Forelimb muscle (tissue), 1 donor: ENCODE measurements around the gene BRICD5. TPM values are rescaled to one million over a fixed set of nuclear protein-coding genes. Genes with fewer than 3 reads are reported as not detected.

Source experiments
- DNase-seq: peaks from one replicate; pipeline ENCODE4 v3.0.0-alpha.2; 2013; ENCODE audit warnings: low read depth
- polyA plus RNA-seq: library from polyadenylated mRNA; unstranded; fragments of 120-200 nt; gene quantifications from one replicate; pipeline ENCODE4 v1.2.1, GENCODE V29; 2013; ENCODE audit not compliant: insufficient read length

Gene BRICD5
- polyA plus RNA-seq, 1 donor: 6.2 TPM

DNA sequence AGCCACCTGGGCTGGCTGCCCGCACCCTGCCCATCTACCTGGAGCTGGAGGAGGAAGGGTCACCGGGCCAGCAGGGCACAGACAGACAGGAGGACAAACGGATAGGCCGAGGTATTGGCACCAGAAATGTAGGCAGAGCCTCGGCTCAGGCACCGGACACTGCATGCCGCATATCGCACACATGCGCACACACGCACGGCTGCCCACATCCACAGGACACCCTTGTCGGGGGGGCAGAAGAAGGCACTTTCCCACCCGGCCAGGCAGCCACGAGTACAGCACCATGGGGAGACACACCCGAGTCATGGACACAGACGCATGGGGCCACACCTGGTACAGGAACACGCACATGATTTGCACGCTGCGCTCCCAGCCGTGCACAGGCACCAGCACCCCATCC is 28.7 kb downstream of the BRICD5 start:
- no peak for DNase-seq

DNA sequence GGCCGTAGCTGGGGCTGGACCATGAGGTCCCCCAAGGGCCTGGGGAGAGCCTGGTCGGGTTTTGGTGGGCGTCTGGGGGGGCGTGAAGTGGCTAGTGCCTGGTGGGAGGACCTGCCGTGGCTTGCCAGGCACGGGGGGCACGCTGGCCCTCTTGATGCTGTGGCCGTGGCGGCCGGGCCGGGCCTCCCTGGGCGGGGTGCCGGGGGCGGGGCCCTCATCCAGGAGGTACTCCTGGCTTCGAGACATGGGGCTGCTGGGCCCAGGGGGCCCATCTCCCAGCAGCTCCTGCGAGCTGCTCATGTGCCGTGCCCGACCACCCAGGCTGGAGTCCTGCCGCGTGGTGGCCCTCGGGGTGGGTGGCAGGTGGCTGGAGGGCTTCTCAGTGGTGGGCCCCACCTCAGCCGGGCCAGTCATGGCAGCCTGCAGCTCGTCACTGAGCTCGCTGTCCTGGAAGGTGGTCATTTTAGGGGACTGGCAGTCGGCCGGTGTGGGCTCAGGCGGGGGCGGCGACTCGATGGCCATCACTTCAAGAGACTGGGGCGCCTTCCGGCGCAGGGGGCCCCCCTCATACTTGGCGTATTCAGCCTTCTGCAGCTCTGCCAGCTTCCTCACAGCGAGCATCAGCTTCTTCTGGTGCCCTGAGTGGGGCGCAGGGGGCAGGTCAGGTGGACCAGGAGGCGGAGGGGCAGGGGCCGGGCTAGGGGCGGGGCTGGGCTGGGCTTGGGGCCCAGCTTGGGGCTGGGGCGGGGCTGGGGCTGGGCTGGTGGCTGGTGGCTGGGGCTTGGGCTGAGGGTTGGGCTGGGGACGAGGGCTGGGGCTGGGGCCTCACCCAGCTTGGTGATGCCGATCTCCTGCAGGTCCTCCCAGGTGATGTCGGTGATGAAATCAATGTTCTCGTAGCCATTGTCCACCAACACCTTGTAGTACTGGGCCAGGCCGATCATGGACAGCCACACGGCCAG is 29.4 kb downstream of the BRICD5 start:
- no peak for DNase-seq

DNA sequence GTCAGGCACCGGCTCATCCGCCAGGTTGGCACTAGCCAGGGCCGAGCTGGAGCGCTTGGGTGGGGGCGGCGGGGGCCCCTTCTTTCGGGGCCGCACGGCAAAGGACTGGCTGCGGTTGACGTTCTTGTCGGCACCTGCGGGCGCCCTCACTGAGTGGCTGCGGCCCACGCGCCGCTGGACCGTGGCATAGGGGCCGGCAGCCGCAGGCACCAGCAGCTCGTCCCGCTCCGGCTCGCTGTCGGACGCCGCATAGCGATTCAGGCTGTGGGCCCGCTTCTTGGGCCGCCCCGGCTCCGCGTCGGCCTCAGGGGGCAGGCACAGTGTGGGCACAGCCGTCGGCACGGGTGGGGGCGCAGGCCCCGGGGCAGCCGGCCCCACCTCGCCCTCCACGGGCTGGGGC is 30.2 kb downstream of the BRICD5 start:
- no peak for DNase-seq

DNA sequence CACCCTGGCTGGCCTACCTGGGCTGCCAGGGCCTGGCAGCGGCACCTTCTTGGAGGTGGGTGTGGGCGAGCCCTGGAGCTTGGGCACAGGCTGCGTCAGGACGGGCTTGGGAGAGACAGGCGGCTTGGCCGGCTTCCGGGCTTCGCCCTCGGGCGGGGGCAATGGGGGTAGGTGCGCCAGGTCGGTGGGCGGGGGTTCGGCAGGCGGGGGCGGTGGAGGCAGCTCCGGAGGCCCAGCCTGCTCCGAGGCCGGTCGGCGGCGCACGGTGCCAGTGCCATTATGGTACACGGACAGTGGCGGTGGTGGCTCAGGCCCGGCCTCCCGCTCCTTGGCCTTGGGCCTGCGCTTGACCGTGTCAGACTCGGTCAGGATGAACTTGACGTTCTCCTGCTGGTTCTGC is 31.1 kb downstream of the BRICD5 start:
- DNase-seq: no peak

DNA sequence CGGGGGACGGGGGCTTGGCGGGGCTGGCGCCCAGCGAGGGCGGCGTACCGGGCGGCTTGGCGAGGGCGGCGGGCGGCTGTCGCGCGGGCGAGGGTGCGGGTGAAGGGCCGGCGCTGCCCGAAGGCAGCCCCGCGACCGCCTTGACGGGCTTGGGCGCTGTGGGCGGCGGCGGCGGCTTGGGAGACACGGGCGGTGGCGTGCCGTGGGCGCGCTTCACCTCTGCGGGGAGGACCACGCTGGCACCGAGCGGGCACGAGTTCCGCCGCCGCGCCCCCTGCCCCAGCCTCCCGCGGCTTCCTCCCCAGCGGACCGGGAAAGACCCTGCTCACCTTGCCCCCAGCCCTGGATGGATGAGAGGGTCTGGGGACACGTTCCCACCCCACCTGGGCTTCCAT is 31.6 kb downstream of the BRICD5 start:
- DNase-seq: no peak

DNA sequence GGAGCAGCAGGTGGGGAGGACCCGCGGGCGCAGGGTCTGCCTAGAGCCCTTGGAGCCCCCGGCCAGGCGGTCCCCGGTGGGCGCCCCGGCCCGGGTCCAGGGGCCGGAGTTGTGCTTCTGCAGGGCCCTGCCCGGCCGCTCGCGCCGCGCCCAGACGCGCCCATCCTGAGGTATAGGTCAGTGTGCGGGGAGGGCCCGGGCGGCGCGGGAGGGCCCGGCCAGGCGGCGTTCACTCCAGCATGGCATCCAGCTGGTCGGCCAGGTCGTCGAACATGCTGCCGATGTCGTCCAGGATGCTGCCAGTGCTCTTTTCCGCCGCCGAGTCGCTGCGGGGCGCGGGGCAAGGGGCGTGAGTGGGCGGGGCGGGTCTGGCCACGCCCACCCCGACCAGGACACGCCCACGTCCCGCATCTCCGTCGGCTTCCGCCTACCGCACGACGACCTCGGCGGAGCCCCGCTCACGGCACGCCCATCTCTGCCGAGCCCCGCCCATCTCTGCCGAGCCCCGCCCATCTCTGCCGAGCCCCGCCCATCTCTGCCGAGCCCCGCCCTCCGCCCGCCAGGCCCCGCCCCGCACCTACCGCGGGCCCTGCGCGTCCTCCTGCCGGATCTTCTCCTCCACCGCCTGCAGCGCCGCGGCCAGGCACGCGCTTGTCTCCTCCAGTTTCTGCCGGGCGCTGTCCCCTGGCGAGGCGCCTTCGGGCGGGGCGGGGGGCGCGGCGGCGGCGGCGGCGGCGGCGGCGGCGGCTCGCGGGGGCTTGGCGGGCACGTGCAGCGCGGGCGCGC is 32.1 kb downstream of the BRICD5 start:
- DNase-seq: no peak

DNA sequence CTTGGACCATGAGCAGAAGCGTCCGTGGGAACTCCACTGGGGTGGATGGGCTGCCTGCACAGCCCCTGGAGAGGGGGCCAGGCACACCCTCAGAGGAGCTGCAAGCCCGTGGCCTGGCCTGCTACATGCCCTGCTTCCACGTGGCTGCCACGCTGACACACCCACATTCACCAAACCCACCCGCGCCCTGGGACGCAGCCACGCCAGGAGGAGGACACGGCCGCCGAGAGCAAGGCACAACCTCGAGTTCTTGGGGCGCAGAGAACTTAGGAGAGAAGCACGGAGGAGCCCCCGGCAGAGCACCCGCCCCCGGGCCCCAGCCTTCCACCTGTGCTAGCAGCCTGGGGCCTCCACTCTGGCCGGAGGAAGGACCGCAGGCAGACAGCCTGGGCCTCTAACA is 33.1 kb downstream of the BRICD5 start:
- no peak for DNase-seq

DNA sequence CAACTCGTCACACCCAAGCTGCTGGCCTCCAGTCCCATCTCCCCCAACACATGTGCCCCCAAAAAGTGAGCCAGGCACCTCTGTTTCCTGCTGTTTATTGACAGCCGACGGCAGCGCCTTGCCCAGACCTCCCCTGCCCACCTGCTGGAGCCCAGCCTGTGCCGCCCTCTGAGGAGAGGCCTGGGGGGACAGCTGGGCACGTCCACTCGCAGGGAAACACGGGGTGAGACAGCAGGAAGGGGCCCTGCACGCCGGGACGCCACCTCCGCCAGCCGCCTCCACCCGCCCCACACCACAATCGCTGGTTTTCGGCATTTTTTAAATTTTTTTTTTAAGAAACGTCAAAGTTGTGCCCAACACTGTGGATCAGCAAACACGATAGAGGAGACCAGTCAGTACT is 33.6 kb downstream of the BRICD5 start:
- DNase-seq: no peak

DNA sequence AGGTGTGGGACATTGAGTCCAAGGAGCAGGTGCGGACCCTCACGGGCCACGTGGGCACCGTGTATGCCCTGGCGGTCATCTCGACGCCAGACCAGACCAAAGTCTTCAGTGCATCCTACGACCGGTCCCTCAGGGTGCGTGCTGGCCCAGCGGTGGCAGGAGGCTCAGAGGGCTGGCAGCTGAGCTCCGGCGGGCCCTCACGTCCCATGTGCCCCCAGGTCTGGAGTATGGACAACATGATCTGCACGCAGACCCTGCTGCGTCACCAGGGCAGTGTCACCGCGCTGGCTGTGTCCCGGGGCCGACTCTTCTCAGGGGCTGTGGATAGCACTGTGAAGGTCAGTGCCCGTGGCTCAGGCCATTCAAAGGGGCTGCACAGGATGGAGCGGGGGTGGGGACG is 34.6 kb downstream of the BRICD5 start:
- no peak for DNase-seq

DNA sequence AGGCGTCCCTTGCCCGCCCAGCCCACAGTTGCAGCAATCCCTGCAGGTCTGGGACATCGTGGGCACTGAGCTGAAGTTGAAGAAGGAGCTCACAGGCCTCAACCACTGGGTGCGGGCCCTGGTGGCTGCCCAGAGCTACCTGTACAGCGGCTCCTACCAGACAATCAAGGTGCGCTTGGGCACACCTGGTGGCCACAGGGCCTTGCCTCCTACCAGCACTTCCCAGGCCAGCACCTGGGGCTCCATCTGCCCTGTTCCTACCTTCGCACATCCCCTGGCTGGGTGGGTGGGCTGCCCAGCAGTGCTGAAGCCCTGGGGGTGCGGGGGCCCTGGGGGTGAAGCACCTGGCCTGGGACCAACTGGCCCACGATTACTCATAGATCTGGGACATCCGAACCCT is 35.2 kb downstream of the BRICD5 start:
- DNase-seq: no peak

DNA sequence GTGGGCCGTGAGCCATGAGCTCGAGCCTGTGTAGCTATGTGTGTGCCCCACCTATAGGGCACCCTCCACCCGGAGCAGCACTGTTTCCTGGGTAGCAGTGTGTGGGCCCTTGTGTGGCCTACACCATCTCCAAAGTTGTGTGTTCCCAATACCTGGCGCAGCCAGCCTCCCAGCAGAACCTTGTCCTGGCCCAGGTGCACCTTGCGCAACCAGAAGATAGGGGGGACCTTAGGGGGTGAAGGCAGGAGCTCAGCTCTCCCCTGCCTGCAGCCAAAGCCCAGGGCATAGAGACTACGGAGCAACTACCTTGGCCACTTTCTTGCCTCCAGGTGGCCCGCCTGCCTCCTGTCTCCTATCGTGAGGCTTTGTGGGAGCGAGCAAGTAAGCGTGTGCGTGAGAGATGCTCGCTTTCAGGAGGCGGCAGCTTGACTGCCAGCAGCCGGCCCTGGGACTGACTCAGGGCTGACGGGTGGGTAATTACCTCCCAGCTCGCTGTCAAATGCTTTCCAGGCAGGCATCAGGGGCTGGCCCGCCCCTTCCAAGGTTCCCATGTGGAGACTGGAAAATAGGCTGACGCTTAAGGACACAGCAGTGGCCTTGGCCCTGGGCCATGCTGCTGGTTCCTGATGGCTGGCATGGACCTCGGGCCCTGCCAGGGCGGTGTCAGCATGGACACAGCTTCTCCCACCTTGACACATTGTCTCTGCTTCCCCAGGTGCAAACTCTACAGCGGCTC is 36.1 kb downstream of the BRICD5 start:
- no peak for DNase-seq

DNA sequence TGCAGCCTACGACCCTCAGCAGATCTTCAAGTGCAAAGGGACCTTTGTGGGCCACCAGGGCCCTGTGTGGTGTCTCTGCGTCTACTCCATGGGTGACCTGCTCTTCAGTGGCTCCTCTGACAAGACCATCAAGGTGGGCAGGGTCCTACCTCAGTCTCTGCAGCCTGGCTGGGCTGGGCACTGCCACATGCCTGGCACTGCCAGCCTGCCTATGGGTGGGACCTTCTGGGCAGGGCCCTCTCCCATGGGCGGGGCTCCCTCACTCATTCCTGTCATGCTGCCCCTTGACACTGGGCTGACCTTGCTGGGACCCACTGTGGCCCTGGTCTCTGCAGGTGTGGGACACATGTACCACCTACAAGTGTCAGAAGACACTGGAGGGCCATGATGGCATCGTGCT is 36.7 kb downstream of the BRICD5 start:
- DNase-seq: no peak

DNA sequence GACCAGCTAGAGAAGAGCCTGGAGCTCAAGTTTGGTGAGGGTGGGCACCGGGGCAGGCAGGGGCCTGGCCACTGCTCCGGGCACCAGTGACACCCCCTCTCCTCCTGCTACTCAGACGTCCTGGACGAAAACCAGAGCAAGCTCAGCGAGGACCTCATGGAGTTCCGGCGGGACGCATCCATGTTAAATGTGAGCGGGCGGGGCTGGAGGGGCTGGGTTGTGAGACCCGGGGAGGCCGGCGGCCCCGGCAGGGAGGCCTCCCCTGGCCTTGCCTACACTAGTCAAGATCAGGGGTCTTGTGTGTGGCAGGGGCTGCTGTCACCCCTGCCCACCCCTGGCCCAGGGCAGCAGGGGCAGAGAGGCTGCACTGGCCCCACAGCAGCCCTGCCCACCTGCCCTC is 37.3 kb downstream of the BRICD5 start:
- no peak for DNase-seq

DNA sequence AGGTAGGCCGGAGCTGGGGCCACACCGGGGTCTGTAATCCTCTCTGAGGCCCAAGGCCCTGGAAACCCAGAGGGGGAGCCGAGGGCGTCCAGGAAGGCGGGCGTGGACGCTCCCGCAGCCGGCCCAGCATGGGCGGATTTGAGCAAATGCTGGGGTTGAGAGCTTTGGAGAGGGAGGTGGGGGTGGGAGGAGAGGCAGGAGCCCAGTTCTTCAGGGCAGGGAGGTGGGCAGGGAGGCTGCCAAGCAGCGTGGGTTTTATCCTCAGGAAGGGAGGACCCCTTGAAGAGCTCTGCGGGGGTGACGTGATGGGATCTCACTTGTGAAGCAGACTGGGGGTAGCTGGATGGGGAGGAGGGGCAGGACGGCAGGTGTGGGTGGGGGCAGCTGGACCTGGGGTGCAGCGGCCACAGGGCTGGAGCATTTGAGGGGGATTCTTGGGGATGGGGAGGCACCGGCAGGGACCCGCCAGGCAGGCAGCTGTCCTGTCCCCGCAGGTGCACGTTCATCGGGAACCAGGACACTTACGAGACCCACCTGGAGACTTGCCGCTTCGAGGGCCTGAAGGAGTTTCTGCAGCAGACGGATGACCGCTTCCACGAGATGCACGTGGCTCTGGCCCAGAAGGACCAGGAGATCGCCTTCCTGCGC is 37.9 kb downstream of the BRICD5 start:
- DNase-seq: no peak

DNA sequence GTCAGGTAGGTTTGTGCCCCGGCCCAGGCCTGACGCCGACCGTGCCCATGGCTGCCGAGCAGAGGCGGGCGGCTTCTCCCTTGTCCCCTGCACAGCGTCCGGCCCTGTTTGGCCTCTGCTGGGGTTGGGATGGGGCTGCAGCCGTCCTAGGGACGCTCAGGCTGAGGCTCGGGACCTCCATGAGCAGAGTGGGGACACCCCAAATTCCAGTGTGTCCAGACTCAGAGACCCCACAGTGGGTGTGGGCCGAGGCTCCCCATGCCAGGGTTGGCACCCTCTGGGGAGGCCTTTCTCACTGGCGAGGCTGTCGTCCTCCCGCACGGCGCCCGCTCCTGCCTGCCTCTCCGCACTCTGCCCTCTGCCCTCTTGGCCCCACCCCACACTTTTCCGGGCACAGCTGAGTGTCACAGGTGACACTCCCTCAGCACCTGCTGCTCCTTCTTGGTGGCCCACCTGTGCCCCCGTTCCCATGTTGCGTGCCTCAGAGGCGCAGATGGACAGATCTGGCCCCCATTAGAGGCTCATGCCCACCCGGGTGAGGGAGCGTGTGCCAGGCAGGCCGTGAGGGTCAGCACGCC is 39.0 kb downstream of the BRICD5 start:
- DNase-seq: no peak

DNA sequence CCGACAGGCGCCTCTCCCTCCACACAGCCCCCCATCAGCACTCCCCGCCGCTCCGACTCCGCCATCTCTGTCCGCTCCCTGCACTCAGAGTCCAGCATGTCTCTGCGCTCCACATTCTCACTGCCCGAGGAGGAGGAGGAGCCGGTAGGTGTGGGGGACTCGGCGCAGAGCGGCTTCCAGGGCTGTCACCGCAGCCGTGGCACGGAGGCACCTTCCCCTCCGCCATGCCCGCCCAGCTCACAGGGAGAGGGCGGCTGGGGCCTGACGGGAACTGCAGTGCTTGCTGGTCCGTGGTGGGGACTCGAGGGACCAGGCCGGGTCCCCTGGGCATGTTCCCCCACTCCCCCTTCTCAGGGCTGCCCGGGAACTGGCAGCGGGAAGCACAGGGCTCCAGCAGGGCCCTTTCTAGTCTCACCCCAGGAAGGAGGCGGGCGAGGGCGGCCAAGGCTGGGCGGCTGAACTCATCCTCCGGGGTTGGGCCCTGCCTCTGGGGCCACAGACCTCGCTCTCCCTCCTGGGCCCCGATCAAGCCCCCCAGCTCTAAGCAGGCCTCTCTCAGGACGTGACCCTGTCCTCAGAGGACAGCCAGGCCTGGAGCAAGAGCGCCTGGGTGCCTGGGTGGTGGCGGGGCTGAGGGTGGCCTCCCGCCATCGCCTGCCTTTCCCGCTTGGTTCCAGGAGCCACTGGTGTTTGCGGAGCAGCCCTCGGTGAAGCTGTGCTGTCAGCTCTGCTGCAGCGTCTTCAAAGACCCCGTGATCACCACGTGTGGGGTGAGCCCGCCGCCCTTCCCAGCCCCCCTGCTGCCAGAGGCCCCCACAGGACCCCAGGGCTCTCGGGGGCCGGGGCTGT is 39.9 kb downstream of the BRICD5 start:
- DNase-seq: no peak

DNA sequence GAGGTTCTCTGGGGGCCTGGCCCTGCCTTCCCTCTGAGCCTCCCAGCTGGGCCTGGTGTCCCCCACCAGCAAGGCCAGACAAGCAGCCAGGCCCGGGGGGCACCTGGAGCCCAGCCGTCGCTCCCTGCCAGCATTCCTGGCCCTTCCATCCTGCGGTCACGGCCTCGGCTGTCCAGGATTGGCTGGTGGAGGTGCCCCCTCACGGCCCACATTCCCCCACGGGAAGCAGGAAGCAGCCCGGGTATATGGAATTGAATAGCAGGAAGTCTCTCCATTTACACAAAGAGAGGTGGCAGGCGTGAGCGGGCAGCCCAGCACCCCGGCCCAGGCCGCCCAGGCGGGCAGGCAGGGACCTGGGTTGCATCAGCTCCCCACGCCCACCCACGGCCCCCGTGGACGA is 40.6 kb downstream of the BRICD5 start:
- DNase-seq: no peak

DNA sequence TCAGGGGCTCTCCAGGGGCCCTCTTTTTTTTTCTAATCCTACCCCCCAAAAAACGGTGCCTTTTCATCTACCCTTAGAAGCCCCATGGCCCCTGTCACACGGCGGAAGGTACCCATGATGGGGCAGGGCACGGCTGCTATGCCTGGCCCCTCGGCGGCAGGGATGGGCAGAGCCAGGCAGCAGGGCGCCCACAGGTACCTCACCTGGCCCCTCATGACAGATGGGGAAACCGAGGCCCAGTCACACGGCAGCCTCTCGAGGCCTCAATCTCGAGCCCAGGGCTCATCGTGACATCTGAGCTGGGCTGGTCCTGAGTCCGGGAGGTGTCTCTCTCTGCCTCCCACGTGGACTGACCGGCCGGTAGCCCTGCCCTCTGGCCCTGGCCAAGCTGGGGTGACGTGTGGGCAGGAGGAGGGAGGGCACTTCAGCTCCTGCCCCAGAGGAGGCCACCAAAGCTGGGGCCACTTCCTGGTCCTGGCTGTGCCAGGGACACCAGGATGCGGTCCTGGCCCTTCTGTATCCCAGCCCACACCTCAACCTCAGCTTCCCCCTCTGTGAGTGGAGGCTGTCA is 43.5 kb downstream of the BRICD5 start:
- no peak for DNase-seq

DNA sequence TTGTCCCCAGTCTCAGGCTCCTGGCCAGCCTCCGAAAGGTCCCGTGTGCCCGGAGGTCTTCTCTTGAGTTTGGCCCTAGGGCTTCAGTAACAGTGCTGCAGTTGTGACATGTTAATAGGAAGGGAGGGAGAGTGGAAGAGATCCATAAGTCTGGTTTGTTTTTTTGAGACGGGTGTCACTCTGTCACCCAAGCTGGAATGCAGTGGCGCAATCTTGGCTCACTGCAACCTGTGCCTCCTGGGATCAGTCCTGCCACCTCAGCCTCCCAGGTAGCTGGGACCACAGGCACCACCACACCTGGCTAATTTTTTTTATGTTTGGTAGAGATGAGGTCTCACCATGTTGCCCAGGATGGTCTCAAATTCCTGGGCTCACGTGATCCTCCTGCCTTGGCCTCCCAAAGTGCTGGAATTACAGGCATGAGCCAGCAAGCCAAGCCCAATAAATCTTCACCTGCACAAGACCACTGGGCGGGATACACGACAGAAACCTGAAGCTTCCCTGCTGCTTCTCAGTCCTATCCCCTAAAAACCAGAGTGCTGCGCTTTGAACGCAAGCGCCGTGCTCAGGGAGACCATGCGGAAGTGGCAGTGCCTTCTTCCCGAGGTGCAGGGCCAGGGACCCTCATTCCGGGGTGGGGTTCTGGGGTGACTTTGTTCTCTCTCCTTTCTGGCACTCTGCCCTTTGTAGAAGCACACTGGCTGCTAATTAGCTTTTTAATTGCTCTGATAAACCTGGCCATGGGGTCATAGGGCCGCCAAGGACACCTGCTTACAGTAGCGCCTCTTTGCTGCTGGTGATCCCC is 44.2 kb downstream of the BRICD5 start:
- no peak for DNase-seq
